Measurements from ENCODE around the gene PARP11. TPM values are rescaled to one million over a fixed set of nuclear protein-coding genes. Genes with fewer than 3 reads are reported as not detected.
"Not testable (repeated sequence)": the region's sequence is repeated elsewhere in the genome, so short reads cannot be mapped to it uniquely, and the experiment has no call there.

Gene PARP11
- total RNA-seq, 1 donor from 2014 or later, result 6.8 TPM

DNA sequence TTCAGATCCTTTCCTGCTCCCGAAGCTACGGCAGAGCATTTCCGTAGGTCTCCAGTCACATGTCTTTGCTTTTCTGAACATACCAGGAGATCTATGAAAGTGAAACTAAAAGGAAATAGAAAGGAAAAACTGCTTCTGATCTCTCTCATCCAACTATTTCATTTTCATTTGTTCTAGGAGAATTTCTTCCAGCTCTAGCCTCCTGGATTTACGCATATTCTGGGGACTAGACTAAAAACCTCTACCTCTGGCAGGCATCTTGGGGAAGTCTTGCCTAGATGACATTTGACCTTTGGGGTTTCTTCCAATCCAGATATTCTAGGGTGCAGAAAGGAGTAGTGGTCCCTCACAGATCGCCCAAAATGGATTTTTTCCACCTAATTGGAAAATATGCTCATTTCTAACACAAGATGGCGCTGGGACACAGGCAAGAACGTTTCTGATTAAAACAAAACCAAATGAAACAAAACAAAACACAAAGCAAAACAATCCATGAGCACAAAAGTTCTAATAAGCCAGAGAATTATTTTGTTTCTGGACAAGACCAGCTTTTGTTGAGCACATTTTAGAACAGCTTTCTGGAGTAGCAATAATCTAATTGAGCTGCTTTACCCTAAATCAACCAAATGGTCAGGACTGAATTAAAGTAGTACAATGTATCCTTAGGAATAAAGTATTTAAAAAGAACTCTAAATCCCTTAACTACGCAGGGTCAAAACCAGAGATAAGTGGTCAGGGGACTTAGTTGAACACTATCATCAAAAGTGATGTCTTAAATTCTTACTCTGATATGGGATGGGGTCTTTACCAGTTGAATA, 12.3 kb upstream of the PARP11 start:
- DNase-seq (ENCODE audit: low spot score), result no peak
- intact Hi-C loops (cut with DNase I), result loop anchor here (2.0 to 10.0 kb wide), 3 partner anchors 152 to 639 kb away; no protein-coding TSS in a partner anchor

DNA sequence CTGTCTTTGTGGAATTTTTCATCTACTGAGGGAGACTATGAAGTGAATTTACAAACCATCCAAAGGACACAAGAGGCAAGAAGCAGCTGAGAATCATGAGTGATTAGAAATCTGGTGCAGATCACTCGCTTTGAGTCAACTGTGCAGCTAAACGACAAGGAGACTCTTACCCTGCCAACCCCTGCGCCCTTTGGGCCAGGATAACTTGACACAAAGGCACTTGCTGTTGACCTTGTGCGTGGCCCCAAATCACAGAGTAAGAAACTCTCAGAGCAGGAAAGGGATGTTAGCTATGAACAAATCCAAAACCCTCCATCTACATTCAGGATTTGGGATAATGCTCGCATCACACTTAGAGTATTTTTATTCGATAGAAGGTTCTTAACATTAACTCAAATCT, 11.5 kb upstream of the PARP11 start:
- intact Hi-C loops (cut with DNase I), result loop anchor here (2.0 to 10.0 kb wide), 3 partner anchors 153 to 640 kb away; no protein-coding TSS in a partner anchor

DNA sequence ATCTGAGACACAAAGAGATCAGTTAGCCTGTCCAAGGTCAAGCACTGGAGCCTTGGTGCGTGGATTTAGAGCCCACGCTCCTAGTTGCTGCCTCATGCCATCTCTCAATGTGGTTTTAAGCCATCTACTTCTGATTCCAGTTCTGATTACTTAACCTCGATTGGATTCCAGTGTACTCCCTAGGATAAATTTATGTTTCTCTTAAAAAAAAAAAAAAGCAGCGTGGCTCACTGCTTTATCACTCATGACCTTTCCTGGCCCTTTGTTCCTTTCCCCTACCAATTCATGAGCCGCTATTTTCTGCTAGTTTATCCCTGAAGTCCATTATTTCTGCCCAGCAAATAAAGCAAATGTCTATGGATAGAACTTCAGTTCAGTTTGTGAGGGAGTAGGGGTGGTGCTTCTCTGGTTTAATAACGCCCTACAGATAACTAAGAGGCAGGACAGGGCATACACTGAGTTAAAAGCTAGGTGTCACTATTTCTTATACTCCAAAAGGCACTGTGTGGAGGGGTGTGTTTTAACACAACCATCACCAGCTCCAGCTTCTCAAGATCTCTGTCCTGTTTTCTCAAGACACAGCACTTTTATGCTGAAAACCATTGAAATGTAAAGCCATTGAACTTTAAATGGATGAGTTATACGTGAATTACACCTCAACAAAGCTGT, 9.8 kb upstream of the PARP11 start:
- no peak for DNase-seq (ENCODE audit: low spot score)
- intact Hi-C loops (cut with DNase I), result loop anchor here (10.0 kb wide), 1 partner anchor 642 kb away; no protein-coding TSS in a partner anchor

More for the DNA sequence above, 11.5 kb upstream of the PARP11 start:
- no peak for DNase-seq (ENCODE audit: low spot score)

DNA sequence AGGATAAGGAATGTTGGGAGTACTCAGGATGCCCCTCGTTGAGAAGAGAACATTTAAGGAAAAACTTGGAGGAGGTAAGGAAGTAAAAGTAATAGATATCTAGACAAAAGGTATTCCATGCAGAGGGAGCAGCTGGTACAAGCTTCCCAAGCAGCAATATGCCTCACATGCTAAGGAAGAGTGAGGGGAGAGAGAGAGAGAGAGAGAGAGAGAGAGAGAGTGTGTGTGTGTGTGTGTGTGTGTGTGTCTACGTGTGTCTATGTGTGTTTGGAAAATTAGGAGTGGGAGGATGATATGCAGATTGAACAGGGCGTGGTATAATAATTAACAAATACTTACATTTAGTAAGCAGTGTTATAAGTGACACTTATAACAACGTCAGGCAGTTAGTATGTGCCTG, 9.2 kb upstream of the PARP11 start:
- intact Hi-C loops (cut with DNase I), result loop anchor here (10.0 kb wide), 1 partner anchor 642 kb away; no protein-coding TSS in a partner anchor
- no peak for DNase-seq (ENCODE audit: low spot score)

DNA sequence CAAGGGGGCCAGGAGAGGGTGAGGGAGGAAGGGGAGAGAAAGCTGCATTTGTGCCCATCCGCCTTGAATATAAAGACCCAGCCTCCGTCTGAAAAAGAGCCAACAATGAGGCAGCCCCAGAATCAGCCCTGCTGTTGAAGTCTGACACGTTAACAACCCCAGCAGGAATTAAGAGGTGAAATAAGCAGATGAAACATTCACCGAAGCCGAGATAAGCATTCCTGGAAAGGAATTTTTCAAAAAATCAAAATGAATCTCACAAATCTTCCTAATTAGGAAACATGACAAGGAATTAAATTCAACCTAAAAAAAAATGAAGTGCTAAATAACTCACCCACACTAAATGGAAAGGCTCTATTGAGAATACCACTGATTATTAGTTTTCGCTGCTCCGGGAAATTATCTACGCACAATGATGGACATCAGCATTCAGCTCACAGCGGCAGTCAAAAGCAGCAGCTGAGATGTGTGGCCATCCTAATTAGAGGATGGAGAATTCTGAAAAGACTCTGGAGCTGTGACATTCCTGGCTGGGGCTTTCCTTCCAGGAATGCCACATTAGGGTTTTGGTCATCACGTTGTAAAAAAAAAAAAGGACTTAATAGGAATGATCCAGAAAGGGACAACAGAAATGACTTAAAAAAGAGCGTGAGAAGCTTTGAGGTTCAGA, 8.2 kb upstream of the PARP11 start:
- intact Hi-C loops (cut with DNase I), result loop anchor here (10.0 kb wide), 1 partner anchor 643 kb away; no protein-coding TSS in a partner anchor
- DNase-seq (ENCODE audit: low spot score), result no peak

DNA sequence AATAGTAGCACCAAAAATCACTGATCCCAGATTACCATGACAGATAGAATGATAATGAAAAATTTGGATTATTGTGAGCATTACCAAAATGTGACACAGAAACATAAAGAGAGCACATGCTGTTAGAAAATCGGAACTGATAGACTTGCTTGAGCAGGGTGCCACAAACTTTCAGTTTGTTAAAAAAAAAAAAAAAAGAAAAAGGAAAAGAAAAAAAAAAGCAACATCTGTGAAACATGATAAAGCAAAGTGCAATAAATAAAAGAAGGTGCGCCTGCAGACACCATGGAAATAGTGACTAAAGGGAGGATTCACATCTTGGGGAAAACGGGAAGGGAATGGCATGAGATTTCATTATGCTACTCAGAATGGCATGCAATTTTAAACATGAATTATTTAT, 6.6 kb upstream of the PARP11 start:
- DNase-seq (ENCODE audit: low spot score), result no peak
- intact Hi-C loops (cut with DNase I), result loop anchor here (10.0 kb wide), 1 partner anchor 645 kb away; no protein-coding TSS in a partner anchor

DNA sequence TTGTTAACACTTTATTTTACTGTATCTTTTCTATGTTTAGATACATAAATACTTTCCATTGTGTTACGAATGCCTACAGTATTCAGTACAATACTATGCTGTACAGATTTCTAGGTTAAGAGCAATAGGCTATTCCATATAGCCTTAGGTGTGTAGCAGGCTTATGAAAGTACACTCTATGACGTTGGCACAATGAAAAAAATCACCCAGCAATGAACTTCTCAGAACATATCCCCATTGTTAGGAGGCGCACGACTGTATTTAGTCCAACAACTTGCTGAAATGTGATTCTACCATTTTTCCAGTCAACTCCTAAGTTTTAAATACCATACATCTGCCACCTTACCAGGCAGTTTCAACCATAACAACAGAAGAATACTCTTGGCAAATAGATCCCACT, 1.8 kb downstream of the PARP11 start:
- DNase-seq (ENCODE audit: low spot score), result no peak

DNA sequence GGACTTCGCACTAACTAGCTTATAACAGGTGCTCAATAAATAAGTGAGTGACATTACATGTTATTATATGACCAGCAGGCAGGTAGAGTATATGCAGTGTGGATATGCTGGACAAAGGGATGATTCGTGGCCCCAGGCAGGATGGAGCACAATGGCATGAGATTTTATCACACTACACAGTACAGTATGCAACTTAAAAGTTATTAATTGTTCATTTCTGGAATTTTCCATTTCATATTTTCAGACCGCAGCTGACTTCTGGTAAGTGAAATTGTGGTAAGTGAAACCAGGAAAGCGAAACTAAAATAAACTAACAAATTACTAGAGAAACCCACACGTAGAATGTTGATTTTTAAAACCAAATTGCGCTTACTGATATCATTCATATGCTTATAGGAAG, 3.3 kb downstream of the PARP11 start:
- no peak for DNase-seq (ENCODE audit: low spot score)
- intact Hi-C loops (cut with DNase I), result no loop called here

More for the DNA sequence above, 1.8 kb downstream of the PARP11 start:
- intact Hi-C loops (cut with DNase I), result no loop called here

DNA sequence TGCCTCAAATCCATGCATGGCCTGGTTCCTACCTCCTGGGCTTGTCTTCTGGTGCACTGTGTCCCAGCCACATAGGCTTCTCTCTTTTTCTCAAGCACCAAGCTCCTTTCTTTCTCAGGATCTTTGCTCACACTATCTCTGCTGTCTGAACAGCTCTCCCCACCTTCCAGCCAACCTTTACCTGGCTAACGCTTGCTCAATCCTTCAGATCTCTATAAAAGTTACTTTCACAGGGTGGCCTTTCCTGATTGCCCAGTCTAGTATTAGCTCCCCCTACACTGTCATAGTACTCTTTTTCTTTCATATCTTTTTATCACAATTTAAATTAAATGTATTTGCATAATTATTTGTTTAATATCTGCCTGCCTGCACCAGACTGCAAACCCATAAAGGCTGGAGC, 3.8 kb downstream of the PARP11 start:
- DNase-seq (ENCODE audit: low spot score), result no peak
- intact Hi-C loops (cut with DNase I), result no loop called here

DNA sequence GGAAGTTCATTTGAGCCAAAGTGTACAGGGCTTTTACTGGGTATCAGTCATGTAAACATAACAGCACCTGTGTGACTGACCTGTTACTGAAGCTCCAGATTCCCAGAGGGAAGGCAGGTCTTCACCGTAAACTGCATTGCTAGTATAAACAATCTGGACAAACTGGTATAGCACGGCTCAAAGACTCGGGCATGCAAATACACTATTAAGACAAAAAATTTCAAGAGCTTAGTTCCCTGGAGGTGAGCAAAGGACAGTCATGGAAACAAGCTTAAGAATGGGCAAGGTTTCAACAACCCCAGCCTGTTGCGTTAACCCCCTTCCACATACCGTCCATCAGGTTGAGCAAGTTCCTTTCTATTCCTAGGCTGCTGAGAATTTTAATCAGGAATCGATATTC, 9.4 kb downstream of the PARP11 start:
- intact Hi-C loops (cut with DNase I), result no loop called here
- no peak for DNase-seq (ENCODE audit: low spot score)

DNA sequence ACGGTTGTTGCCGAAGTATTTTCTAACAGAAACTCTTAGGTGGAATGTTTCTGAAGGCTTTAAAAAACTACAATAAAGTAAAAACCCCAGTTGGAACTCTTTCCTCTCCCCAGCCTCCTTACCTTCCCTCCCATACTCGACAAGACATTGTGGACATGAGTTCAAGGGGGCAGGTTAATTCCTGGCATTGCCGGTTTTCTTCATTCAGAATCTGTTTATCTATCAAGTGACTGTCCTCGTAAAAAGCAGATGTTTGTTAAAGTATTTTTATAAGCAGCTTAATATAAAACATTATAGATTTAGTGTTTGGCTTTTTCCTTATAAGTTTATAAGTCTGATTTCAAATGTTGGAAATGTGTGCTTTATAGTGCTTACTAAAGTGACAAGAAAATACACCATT, 30.7 kb downstream of the PARP11 start:
- intact Hi-C loops (cut with DNase I), result no loop called here
- no peak for DNase-seq (ENCODE audit: low spot score)

DNA sequence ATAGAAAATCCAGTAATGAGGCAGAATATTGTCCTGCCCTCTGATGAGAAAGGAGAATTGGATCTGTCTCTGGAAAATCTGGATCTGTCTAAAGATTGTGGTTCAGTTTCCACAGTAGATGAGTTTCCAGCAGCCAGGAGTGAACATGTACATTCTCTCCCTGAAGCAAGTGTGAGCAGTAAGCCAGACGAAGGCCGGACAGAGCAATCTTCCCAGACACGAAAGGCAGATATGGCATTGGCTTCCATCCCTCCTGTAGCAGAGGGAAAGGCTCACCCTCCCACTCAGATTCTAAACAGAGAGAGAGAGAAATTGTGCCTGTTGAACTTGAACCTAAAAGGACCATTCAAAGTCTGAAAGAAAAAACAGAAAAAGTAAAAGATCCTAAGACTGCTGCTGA, 31.4 kb downstream of the PARP11 start:
- intact Hi-C loops (cut with DNase I), result no loop called here

DNA sequence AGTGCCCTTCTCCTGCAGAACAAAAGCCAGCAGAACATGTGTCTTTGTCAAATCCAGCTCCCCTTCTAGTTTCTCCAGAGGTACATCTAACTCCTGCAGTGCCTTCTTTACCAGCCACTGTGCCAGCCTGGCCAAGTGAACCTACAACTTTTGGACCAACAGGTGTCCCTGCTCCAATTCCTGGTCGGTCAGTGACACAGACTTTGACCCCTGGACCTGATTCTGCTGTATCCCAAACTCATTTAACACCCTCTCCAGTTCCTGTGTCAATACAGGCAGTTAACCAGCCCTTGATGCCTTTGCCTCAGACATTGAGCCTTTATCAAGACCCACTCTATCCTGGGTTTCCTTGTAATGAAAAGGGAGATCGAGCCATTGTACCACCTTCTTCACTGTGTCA, 32.4 kb downstream of the PARP11 start:
- intact Hi-C loops (cut with DNase I); DNase-seq (ENCODE audit: low spot score): not testable (repeated sequence)

More for the DNA sequence above, 31.4 kb downstream of the PARP11 start:
- DNase-seq (ENCODE audit: low spot score), result no peak

DNA sequence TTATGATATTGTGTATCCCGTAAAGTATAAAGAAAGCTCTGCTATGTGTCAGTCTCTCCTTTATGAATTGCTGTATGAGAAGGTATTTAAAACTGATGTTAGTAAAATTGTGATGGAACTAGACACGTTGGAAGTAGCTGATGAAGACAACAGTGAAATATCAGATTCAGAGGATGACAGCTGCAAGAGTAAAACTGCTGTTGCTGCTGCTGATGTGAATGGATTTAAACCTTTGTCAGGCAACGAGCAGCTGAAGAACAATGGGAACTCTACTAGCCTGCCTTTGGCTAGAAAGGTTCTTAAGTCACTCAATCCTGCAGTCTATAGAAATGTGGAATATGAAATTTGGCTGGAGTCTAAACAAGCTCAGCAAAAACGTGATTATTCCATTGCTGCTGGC, 33.5 kb downstream of the PARP11 start:
- intact Hi-C loops (cut with DNase I); DNase-seq (ENCODE audit: low spot score): not testable (repeated sequence)

DNA sequence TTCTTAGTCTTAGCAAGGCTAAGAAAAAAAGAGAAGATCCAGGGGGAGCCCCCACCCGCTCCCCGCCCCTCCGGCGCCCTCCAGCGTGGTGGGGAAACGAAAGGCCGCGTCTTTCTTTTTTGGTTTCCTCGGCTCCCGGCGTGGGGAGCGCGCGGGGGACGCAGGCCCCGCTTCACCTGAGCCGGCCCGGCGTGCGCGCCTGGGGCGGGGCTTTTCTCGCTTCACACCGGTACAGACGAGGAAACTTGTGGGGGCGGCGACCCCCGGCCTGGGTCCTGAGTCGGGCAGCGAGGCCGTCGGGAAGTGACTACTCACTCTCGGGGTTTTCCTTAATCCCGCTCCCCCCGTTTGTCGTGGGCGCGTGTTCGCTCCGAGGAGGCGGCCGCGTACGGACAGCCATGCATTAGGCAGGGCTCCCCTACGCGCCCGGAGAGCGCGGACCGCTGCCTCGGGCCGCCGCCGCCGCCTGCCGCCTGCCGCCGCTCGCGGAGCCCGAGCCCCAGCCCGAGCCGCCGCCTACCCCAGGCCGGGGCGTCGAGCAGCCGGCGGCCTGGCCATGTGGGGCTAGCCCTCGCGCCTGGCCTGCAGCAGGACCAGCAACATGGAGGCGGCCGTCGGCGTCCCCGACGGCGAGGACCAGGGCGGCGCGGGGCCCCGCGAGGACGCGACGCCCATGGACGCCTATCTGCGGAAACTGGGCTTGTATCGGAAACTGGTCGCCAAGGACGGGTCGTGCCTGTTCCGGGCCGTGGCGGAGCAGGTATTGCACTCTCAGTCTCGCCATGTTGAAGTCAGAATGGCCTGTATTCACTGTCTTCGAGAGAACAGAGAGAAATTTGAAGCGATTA, 34.3 kb downstream of the PARP11 start:
- intact Hi-C loops (cut with DNase I); DNase-seq (ENCODE audit: low spot score): not testable (repeated sequence)

DNA sequence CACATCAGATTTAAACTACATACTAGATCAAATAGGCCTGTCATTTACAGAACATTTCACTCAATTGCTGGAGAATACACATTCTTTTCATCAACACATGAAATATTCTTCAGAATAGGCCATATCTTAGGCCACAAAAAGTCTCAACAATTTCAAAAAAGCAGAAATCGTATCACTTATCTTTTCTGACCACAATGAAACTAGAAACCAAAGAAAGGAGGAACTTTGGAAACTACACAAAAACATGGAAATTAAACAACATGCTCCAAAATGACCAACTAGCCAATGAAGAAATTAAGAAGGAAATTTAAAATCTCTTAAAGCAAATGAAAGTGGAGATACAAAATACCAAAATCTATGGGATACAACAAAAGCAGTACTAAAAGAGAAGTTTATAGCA, 35.1 kb downstream of the PARP11 start:
- DNase-seq (ENCODE audit: low spot score), result no peak
- intact Hi-C loops (cut with DNase I), result no loop called here

DNA sequence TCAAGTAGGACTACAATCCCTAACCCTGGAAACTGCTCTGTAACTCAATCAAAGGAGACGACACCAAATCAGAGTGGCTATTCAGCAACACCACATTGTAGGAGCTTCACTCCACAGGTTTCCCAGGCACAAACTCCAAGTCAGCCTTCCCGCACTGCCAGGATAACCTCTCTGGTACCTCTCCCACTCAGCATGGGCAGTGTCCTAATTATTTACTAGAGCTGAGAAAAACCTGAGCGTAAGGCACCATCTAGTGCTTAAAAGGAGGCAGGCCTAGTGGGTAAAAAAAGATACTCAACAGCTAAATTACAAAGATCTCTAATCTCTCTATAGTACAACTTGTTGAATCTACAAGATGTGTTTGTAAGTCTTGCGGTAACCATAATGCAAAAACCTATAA, 36.1 kb downstream of the PARP11 start:
- intact Hi-C loops (cut with DNase I), result no loop called here
- DNase-seq (ENCODE audit: low spot score), result no peak

DNA sequence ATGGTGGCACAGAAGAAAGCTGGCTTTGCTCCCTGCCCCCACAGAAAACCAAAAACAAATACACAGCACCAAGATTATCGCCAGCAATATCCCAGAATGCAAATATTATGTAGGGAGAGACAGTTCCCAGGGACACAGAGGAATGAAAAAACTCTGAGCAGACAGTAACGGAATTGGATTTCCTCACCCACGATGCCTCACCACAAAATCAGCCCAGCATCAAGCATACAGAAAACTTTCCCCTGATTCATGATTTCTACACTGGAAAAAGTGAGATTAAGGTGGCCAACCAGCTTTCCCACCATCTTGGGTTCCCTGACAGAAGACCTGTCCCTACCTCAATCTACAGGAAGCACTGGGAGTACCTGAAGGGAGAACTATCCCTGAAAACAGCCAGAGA, 36.6 kb downstream of the PARP11 start:
- DNase-seq (ENCODE audit: low spot score), result no peak
- intact Hi-C loops (cut with DNase I), result no loop called here

DNA sequence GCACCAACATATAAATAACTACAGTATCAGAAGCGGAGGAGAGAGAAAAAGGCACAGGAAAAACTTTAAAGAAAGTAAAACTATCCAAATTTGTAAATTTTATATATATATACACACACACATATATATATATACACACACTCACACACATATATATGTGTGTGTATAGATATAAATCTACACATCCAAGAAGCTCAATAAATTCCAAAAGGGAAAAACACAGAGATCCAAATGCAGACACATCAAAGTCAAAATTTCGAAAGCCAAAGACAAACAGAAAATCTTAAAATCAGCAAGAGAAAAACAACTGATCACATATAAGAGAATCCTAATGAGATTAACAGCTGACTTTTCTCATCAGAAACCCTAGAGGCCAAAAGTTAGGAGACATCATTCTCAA, 37.3 kb downstream of the PARP11 start:
- intact Hi-C loops (cut with DNase I), result no loop called here
- no peak for DNase-seq (ENCODE audit: low spot score)
